HFFc6 (cell line): ENCODE measurements around the gene BCO2. TPM values are rescaled to one million over a fixed set of nuclear protein-coding genes. Genes with fewer than 3 reads are reported as not detected.

ENCODE experiments used
- DNase-seq: peaks from one replicate; pipeline ENCODE4 v3.0.0-alpha.2; 2018
- H3K27ac Mint-ChIP-seq: 2 replicates; pipeline ENCODE4 v1.8.0; 2020; ENCODE audit warnings: mild to moderate bottlenecking, mixed read lengths
- H3K27me3 Mint-ChIP-seq: 2 replicates; pipeline ENCODE4 v1.8.0; 2021; ENCODE audit warnings: mild to moderate bottlenecking, moderate library complexity, mixed read lengths; ENCODE audit not compliant: insufficient read depth
- H3K36me3 Mint-ChIP-seq: 2 replicates; pipeline ENCODE4 v1.8.0; 2021; ENCODE audit warnings: low read depth, mixed read lengths
- H3K4me1 Mint-ChIP-seq: 2 replicates; pipeline ENCODE4 v1.8.0; 2020; ENCODE audit warnings: low read depth, mixed read lengths
- H3K4me3 Mint-ChIP-seq: 2 replicates; pipeline ENCODE4 v1.8.0; 2020; ENCODE audit warnings: mild to moderate bottlenecking, moderate library complexity, mixed read lengths
- H3K9me3 Mint-ChIP-seq: 2 replicates; pipeline ENCODE4 v1.8.0; 2020; ENCODE audit warnings: mild to moderate bottlenecking, mixed read lengths
- total RNA-seq, 6 experiments: library from RNA; stranded (reverse); fragmentation: NEBNext Ultra II Directional; extraction: Animal tissue kit (Norgen Biotek cat#: 25700); gene quantifications; 2 replicates in 1 of 6; 3 replicates in 5 of 6; pipeline ENCODE4 v1.2.3, GENCODE V29; 2021
- TF ChIP-seq, protein P1 (sequence below): fragments of 200-600 bp; sonication (generic); IDR thresholded peaks from 2 replicates; pipeline ENCODE4 v1.5.0; 2021; ENCODE audit warnings: antibody characterized with exemption, mild to moderate bottlenecking

The BCO2 gene
- total RNA-seq, 6 experiments from 2014 or later = 0.83 to 2.0 (median 1.3) TPM

DNA sequence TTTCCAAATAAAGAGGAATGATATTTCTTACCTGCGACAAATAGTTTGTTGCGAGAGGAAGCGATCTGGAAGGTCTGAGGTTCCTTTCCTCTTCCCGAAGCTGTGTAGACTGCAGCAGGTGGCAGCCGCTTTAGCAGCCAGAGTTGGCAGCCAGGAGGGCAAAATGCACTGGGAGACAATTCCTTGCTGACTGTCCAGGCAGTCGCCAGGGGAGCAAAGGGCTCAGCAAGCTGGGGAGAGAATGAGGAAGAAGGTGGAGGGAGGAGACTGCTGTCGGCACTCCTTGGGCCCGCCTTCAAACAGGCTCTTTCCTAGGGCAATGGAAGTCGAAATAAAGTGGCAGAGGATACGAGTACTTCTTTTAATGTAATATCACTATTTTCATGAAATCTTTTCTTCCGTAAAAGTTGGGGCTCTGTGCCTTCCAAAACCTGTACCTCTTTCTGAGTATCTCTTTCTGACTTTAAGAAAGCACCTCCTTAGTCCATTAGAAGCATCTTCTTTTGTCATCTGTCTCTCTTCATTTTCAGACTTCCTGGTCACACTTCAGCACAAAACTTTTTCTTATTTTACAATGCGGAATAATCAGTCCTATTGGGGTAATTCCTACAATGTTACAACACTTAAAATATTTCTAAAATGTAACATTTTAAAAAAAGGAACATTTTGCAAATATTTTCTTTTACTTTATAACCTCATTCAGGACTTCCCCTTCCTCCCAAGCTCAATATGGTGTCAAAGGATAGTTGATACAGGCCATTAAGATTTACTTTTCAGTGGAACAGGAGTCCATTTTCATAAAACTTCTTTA is 11.2 kb upstream of the BCO2 start, which contains the start of gene IL18:
Gene IL18, minus strand, starts transcription at position 220 of the 811 bp plus-strand sequence. CDS start 9,041 bp downstream, outside the sequence.
- peak within 1 kb of the TSS; percentile 79 for H3K27ac Mint-ChIP-seq
- no peak for DNase-seq
- H3K4me3 Mint-ChIP-seq = peak within 1 kb of the TSS; percentile 83
- peaks cover 64% of the 10 kb centered on the region for H3K4me1 Mint-ChIP-seq
- peaks cover 4% of the 10 kb centered on the region; the same call in 1 of the 2 replicates for H3K27me3 Mint-ChIP-seq
- H3K9me3 Mint-ChIP-seq = no peaks in the 10 kb centered on the region
- H3K36me3 Mint-ChIP-seq = peaks cover 15% of the 10 kb centered on the region
- TF ChIP-seq, protein P1, sequence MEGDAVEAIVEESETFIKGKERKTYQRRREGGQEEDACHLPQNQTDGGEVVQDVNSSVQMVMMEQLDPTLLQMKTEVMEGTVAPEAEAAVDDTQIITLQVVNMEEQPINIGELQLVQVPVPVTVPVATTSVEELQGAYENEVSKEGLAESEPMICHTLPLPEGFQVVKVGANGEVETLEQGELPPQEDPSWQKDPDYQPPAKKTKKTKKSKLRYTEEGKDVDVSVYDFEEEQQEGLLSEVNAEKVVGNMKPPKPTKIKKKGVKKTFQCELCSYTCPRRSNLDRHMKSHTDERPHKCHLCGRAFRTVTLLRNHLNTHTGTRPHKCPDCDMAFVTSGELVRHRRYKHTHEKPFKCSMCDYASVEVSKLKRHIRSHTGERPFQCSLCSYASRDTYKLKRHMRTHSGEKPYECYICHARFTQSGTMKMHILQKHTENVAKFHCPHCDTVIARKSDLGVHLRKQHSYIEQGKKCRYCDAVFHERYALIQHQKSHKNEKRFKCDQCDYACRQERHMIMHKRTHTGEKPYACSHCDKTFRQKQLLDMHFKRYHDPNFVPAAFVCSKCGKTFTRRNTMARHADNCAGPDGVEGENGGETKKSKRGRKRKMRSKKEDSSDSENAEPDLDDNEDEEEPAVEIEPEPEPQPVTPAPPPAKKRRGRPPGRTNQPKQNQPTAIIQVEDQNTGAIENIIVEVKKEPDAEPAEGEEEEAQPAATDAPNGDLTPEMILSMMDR = no peak

DNA sequence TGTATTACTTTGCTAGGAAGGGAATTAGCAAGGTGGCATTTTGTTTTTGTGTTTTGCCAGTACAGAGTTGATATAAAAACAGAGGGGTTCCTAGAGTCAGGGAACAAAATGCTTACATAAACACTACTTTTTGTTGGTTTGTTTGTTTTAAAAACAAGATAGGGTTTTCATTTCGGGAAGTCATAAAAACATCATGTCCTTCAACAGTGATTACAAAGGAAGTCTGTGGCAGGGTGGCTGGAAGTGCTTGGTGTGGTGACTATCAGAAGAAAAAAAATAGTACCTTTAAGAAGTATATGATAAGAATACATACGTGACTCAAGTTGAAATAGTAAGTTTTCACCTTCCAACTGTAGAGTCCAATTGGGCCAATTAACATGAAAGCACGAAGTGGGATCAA is 10.3 kb upstream of the BCO2 start:
- Mint-ChIP-seq H3K27ac (no peak overlapping the region), H3K9me3 (no peaks in the 10 kb centered on the region), H3K4me3 (no peak overlapping the region), H3K4me1 (peaks cover 54% of the 10 kb centered on the region), H3K36me3 (peaks cover 15% of the 10 kb centered on the region), H3K27me3 (peaks cover 4% of the 10 kb centered on the region; the same call in 1 of the 2 replicates)
- no peak for DNase-seq
- TF ChIP-seq, protein P1 = no peak

DNA sequence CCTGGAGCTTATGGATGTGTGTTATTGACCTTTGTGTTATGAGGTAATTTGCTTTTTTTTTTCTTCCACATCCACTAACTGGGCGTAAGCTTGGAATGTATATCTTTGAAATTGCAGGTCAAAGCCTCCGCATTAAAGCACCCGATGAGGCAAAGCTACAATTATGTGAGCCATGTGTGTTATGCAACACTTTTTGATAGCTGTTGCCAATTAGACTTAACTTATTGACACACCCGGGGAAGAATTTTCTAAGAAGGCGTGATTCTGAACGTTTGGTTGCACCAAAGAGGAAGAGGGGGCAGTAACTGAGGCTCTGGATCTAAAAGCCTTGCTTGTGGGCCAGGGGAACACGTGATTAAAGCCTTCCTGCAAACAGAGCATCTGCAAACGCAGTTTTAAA is 8.8 kb upstream of the BCO2 start:
- H3K4me3 Mint-ChIP-seq = no peak overlapping the region
- H3K36me3 Mint-ChIP-seq = peaks cover 15% of the 10 kb centered on the region
- TF ChIP-seq, protein P1 = no peak
- no peak overlapping the region for H3K27ac Mint-ChIP-seq
- no peaks in the 10 kb centered on the region for H3K9me3 Mint-ChIP-seq
- H3K4me1 Mint-ChIP-seq = peaks cover 41% of the 10 kb centered on the region
- peaks cover 4% of the 10 kb centered on the region; the same call in 1 of the 2 replicates for H3K27me3 Mint-ChIP-seq
- DNase-seq = no peak

DNA sequence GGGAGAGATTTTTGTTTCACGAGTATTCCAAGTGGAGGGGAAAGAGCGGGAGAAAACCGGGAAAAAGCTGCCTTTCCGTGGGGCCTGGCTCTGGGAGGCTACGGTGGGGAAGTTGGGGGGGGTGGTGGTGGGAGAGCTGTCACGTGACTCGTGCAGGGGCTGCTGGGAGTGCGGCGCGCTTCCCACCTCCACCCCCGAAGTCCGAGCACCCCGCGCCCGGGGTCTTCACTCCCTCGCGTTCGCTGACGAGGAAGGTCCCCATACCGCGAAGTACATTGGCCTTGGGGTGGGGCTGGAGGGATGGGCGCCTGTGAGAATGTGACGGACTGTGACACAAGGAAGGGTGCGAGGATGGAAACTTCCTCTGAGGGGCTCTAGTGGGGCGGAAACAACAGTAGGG is 8.2 kb upstream of the BCO2 start, which contains the start of gene TEX12:
Gene TEX12, plus strand, starts transcription at position 228 of the 400 bp plus-strand sequence. CDS start 1,897 bp downstream, outside the sequence.
- DNase-seq = no peak
- TF ChIP-seq, protein P1 = no peak
- Mint-ChIP-seq H3K27me3 (peaks cover 4% of the 10 kb centered on the region; the same call in 1 of the 2 replicates), H3K4me1 (peaks cover 37% of the 10 kb centered on the region), H3K4me3 (no peak within 1 kb of the TSS), H3K9me3 (no peaks in the 10 kb centered on the region), H3K27ac (no peak within 1 kb of the TSS), H3K36me3 (peaks cover 15% of the 10 kb centered on the region)

DNA sequence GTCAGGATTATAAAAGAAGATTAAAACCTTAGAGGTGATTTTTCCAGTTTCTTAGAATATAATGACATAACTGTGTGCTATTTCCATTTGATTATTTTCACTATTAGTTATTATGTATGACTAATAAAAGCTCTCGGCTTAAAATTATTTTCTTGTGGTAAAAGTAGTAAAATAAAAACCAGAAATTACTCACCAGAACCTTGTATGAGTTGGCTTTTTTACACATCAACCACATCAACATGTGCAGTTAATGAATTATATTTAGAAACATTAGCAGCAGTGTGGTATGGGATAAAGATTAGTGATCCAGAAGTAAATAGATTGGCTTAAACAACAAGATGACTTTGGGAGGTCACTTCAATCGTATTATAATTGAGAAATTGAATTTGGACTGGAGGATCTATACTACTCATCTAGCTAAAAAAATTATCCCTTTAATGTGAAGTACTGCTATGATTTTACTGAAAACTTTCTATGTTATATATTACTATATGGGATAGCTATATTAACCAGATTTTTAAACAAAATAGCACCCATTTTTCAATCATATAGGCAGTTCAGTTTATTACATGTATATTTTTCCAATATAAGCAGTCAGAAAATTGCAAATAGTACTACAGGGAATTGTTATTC is 2.8 kb upstream of the BCO2 start:
- Mint-ChIP-seq H3K4me1 (peaks cover 40% of the 10 kb centered on the region), H3K27ac (peak overlapping the region; percentile 56), H3K36me3 (peaks cover 7% of the 10 kb centered on the region; the same call in 1 of the 2 replicates), H3K27me3 (peaks cover 4% of the 10 kb centered on the region; the same call in 1 of the 2 replicates), H3K4me3 (peak overlapping the region; percentile 6; the same call in 1 of the 2 replicates), H3K9me3 (no peaks in the 10 kb centered on the region)
- TF ChIP-seq, protein P1 = no peak
- peak; percentile 70 for DNase-seq
